HepG2 (cell line): Measurements from ENCODE around the gene PPP2R5C.

Experiments used
- ATF2 ChIP-seq: sonication (generic); formaldehyde crosslinking; IDR thresholded peaks from 2 replicates; pipeline ENCODE4 v1.4.0; 2020; ENCODE audit warnings: missing genetic modification reagents
- CEBPB ChIP-seq: IDR thresholded peaks from 2 replicates; pipeline ENCODE4 v1.6.1; 2011; ENCODE audit warnings: low read depth, low read length, improper control_type of control experiment, borderline replicate concordance
- KDM5B ChIP-seq: sonication (generic); formaldehyde crosslinking; IDR thresholded peaks from 2 replicates; pipeline ENCODE4 v1.4.0; 2020; ENCODE audit warnings: missing genetic modification reagents, mild to moderate bottlenecking, borderline replicate concordance
- MEIS2 ChIP-seq: sonication (generic); formaldehyde crosslinking; IDR thresholded peaks from 2 replicates; pipeline ENCODE4 v1.9.0; 2021; ENCODE audit warnings: mild to moderate bottlenecking, missing genetic modification reagents
- NCOA1 ChIP-seq: sonication (generic); formaldehyde crosslinking; IDR thresholded peaks from 2 replicates; pipeline ENCODE4 v1.9.0; 2021; ENCODE audit warnings: missing genetic modification reagents
- POLR2A ChIP-seq, 2 experiments: IDR thresholded peaks; 2 replicates each; pipeline ENCODE4 v1.6.1; 2011; ENCODE audit warnings: low read depth in 2 of 2, low read length in 2 of 2, mild to moderate bottlenecking in 1 of 2, moderate library complexity in 1 of 2; ENCODE audit not compliant: insufficient read depth in 1 of 2
- TBX2 ChIP-seq: sonication (generic); formaldehyde crosslinking; IDR thresholded peaks from 2 replicates; pipeline ENCODE4 v1.5.0; 2020; ENCODE audit warnings: missing genetic modification reagents, mild to moderate bottlenecking, borderline replicate concordance
- ZNF431 ChIP-seq: sonication (generic); formaldehyde crosslinking; IDR thresholded peaks from 2 replicates; pipeline ENCODE4 v1.9.0; 2022; ENCODE audit warnings: missing genetic modification reagents, low read depth, mild to moderate bottlenecking, borderline replicate concordance
- ZSCAN31 ChIP-seq: sonication (generic); formaldehyde crosslinking; IDR thresholded peaks from 2 replicates; pipeline ENCODE4 v1.5.0; 2020; ENCODE audit warnings: low read depth, mild to moderate bottlenecking, missing genetic modification reagents
- ZSCAN5A ChIP-seq: sonication (generic); formaldehyde crosslinking; IDR thresholded peaks from 2 replicates; pipeline ENCODE4 v1.8.0; 2022; ENCODE audit warnings: mild to moderate bottlenecking, missing genetic modification reagents, borderline replicate concordance

GRCh38 chr14:101908795-101909194 lies 147.3 kb downstream of the PPP2R5C start:
- no peak for TF ChIP-seq MEIS2
- TF ChIP-seq ZSCAN31 (CRISPR knock-in tag): no peak
- TF ChIP-seq ATF2 (CRISPR knock-in tag): no peak
- no peak for TF ChIP-seq POLR2A (IDR thresholded peaks at IDR 0.05; ENCODE audit: insufficient read depth in 1 of 2, low read depth in 2 of 2, low read length in 2 of 2)
- no peak for TF ChIP-seq KDM5B
- no peak for TF ChIP-seq CEBPB
- TF ChIP-seq ZNF431 (CRISPR knock-in tag): no peak
- no peak for TF ChIP-seq TBX2
- no peak for TF ChIP-seq NCOA1 (CRISPR knock-in tag)
- no peak for TF ChIP-seq ZSCAN5A
